ENCODE data around the gene DHX40.

DNA sequence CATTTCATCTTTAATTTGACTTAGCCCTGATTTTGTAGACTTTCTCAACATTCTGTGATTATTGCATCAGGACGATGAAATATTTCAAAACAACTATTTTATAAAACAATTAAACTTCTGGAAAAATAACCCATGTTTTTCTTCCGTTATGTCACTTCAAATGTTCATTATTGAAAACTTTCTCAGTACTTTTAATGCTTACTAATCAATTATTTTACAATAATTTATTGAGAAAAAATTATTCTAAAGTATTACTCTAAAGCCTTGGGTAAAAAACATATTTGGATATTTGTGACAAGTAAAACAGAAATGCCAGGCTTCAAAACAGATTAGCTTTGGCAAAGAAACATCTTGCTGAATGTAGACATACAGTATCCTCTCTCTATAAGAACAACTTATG, 46.3 kb upstream of the DHX40 start:
- TF ChIP-seq, protein P1, sequence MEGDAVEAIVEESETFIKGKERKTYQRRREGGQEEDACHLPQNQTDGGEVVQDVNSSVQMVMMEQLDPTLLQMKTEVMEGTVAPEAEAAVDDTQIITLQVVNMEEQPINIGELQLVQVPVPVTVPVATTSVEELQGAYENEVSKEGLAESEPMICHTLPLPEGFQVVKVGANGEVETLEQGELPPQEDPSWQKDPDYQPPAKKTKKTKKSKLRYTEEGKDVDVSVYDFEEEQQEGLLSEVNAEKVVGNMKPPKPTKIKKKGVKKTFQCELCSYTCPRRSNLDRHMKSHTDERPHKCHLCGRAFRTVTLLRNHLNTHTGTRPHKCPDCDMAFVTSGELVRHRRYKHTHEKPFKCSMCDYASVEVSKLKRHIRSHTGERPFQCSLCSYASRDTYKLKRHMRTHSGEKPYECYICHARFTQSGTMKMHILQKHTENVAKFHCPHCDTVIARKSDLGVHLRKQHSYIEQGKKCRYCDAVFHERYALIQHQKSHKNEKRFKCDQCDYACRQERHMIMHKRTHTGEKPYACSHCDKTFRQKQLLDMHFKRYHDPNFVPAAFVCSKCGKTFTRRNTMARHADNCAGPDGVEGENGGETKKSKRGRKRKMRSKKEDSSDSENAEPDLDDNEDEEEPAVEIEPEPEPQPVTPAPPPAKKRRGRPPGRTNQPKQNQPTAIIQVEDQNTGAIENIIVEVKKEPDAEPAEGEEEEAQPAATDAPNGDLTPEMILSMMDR (IDR thresholded peaks at IDR 0.05) = no peak
- TF ChIP-seq POLR2A (IDR thresholded peaks at IDR 0.05) = no peak
